HEK293 (cell line): ENCODE results near the gene GNAI2.

Source experiments
- CTCF ChIA-PET: fragments of 350-600 bp; formaldehyde crosslinking; extraction: SDS; loops from one replicate; lab custom pipeline; 2021; ENCODE audit warnings: antibody characterized with exemption; lab: Yijun Ruan, JAX
- POLR2A ChIA-PET: fragments of 300-600 bp; formaldehyde crosslinking; extraction: SDS; loops from one replicate; lab custom pipeline; 2020; ENCODE audit warnings: antibody characterized with exemption, inconsistent platforms; lab: Yijun Ruan, JAX
- H3K27ac ChIP-seq: fragments of 200-500 bp; sonication (Bioruptor generic); 2 replicates; pipeline ENCODE4 v1.5.1; 2014; ENCODE audit warnings: low read depth, low read length, control low read depth, inconsistent platforms; ENCODE audit errors: extremely low read depth
- H3K36me3 ChIP-seq, 2 experiments: fragments of 200-500 bp in 1 of 2; sonication (Bioruptor generic) in 1 of 2; 1 replicate in 1 of 2; 2 replicates in 1 of 2; pipeline ENCODE4 v1.5.1; 2014 to 2017; ENCODE audit warnings: inconsistent platforms in 2 of 2, low read length in 2 of 2; ENCODE audit not compliant: control insufficient read depth in 2 of 2, insufficient read depth in 1 of 2
- H3K4me1 ChIP-seq: fragments of 200-500 bp; sonication (Bioruptor generic); 2 replicates; pipeline ENCODE4 v1.5.1; 2014; ENCODE audit warnings: mild to moderate bottlenecking, low read length, inconsistent platforms; ENCODE audit not compliant: control insufficient read depth, insufficient read depth
- H3K4me3 ChIP-seq: 2 replicates; pipeline ENCODE4 v1.5.1; 2011; ENCODE audit warnings: low read depth, mild to moderate bottlenecking, control low read depth, low read length, moderate library complexity
- H3K9me3 ChIP-seq: fragments of 200-500 bp; sonication (Bioruptor generic); 2 replicates; pipeline ENCODE4 v1.5.1; 2014; ENCODE audit warnings: low read depth, low read length, inconsistent platforms; ENCODE audit not compliant: control insufficient read depth, insufficient read depth
- SCRT1 ChIP-seq: fragments of 450-650 bp; formaldehyde crosslinking; IDR thresholded peaks from 2 replicates; pipeline ENCODE4 v1.5.1; 2016; ENCODE audit warnings: missing biosample characterization, missing genetic modification characterization, borderline replicate concordance
- SCRT2 ChIP-seq: fragments of 450-650 bp; formaldehyde crosslinking; IDR thresholded peaks from 2 replicates; pipeline ENCODE4 v1.5.1; 2016; ENCODE audit warnings: missing biosample characterization, missing genetic modification characterization
- SP2 ChIP-seq: fragments of 450-650 bp; formaldehyde crosslinking; IDR thresholded peaks from 2 replicates; pipeline ENCODE4 v1.5.1; 2016; ENCODE audit warnings: missing biosample characterization, missing genetic modification characterization
- ZBTB11 ChIP-seq: fragments of 450-650 bp; formaldehyde crosslinking; conservative IDR thresholded peaks from 2 replicates; pipeline ENCODE4 v1.5.1; 2016; ENCODE audit warnings: low read depth, missing biosample characterization, missing genetic modification characterization
- ZBTB17 ChIP-seq: fragments of 450-650 bp; formaldehyde crosslinking; IDR thresholded peaks from 2 replicates; pipeline ENCODE4 v1.5.1; 2016; ENCODE audit warnings: missing biosample characterization, missing genetic modification characterization
- ZBTB20 ChIP-seq: fragments of 450-650 bp; formaldehyde crosslinking; IDR thresholded peaks from 2 replicates; pipeline ENCODE4 v1.5.1; 2016; ENCODE audit warnings: missing biosample characterization, missing genetic modification characterization
- ZNF518A ChIP-seq: fragments of 450-650 bp; formaldehyde crosslinking; conservative IDR thresholded peaks from 2 replicates; pipeline ENCODE4 v1.5.1; 2016; ENCODE audit warnings: low read depth, missing biosample characterization, missing genetic modification characterization
- ZNF654 ChIP-seq: fragments of 450-650 bp; formaldehyde crosslinking; IDR thresholded peaks from 2 replicates; pipeline ENCODE4 v1.5.1; 2016; ENCODE audit warnings: low read depth, missing biosample characterization, missing genetic modification characterization
- ZNF843 ChIP-seq: fragments of 450-650 bp; formaldehyde crosslinking; IDR thresholded peaks from 2 replicates; pipeline ENCODE4 v1.5.1; 2016; ENCODE audit warnings: missing biosample characterization, missing genetic modification characterization
- TF ChIP-seq, protein P1 (sequence below): fragments of 450-650 bp; formaldehyde crosslinking; IDR thresholded peaks from 2 replicates; pipeline ENCODE4 v1.5.1; 2016; ENCODE audit warnings: missing biosample characterization, missing genetic modification characterization
- TF ChIP-seq, protein P2 (sequence below): fragments of 450-650 bp; formaldehyde crosslinking; IDR thresholded peaks from 2 replicates; pipeline ENCODE4 v1.5.1; 2016; ENCODE audit warnings: missing biosample characterization, missing genetic modification characterization

The GNAI2 gene

DNA sequence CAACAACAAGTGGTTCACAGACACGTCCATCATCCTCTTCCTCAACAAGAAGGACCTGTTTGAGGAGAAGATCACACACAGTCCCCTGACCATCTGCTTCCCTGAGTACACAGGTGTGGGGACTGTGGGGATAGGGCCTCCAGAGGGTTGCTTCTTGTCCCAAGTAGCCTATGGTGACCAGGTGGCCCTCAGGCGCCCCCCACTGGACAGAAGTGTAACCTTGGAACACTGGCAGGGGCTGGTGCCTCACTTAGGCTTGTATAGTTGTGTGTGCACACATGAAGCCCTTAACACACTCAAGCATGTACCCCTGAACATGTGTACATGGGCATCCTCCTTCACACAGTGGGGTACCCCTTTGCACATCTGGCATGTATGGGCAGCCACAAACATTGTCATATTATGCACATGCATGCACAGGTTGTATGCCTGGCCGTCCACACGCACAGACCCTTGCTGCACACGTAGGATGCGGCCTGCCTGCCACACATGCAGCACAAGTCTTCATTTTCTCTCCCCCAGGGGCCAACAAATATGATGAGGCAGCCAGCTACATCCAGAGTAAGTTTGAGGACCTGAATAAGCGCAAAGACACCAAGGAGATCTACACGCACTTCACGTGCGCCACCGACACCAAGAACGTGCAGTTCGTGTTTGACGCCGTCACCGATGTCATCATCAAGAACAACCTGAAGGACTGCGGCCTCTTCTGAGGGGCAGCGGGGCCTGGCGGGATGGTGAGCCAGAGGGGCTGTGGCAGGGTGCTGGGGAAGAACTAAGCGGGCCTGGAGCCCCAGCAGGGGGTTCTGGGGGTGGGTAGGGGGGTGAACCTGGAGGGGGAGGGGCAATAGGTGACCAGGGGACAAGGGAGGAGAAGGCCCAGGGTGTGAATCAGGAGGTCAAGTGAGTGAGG is 21.2 kb downstream of the GNAI2 start:
- CTCF ChIA-PET: interaction anchor here (0.6 to 2.5 kb wide), 7 partner anchors 10 to 1074 kb away, joined by 3 to 20 read pairs (median 3); no protein-coding TSS in a partner anchor

GRCh38 chr3:50258029-50258680 is 22.2 kb downstream of the GNAI2 start:
- Histone ChIP-seq H3K27ac (no peak overlapping the region), H3K4me3 (no peak overlapping the region), H3K9me3 (no peaks in the 10 kb centered on the region)
- ChIA-PET CTCF (interaction anchor here (0.8 to 3.9 kb wide), 3 partner anchors 11 to 68 kb away, joined by 3 to 49 read pairs (median 3); no protein-coding TSS in a partner anchor), POLR2A (interaction anchor here (0.6 kb wide), 2 partner anchors 22 to 41 kb away, joined by 4 read pairs; no protein-coding TSS in a partner anchor)
- TF ChIP-seq SP2 (tag by site-specific recombination) (0 out of 2 replicates have a peak, but pooled peaks have one; percentile 12), ZBTB11 (tag by site-specific recombination) (no peak), ZNF518A (tag by site-specific recombination) (no peak), ZBTB20 (tag by site-specific recombination) (0 out of 2 replicates have a peak, but pooled peaks have one; percentile 35)
- TF ChIP-seq, protein P1, sequence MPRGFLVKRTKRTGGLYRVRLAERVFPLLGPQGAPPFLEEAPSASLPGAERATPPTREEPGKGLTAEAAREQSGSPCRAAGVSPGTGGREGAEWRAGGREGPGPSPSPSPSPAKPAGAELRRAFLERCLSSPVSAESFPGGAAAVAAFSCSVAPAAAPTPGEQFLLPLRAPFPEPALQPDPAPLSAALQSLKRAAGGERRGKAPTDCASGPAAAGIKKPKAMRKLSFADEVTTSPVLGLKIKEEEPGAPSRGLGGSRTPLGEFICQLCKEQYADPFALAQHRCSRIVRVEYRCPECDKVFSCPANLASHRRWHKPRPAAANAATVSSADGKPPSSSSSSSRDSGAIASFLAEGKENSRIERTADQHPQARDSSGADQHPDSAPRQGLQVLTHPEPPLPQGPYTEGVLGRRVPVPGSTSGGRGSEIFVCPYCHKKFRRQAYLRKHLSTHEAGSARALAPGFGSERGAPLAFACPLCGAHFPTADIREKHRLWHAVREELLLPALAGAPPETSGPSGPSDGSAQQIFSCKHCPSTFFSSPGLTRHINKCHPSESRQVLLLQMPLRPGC (tag by site-specific recombination): no peak
- TF ChIP-seq, all 188 proteins: peak for 2
- Histone ChIP-seq H3K36me3 (peaks cover 5 to 32% of the 10 kb centered on the region in 2 experiments), H3K4me1 (no peaks in the 10 kb centered on the region; the same call in 1 of the 2 replicates)

More for the DNA sequence above, 21.2 kb downstream of the GNAI2 start:
- Histone ChIP-seq H3K4me3 (no peak overlapping the region), H3K9me3 (no peaks in the 10 kb centered on the region), H3K27ac (no peak overlapping the region), H3K4me1 (no peaks in the 10 kb centered on the region; the same call in 1 of the 2 replicates), H3K36me3 (peaks cover 5 to 39% of the 10 kb centered on the region in 2 experiments)
- TF ChIP-seq ZNF654 (tag by site-specific recombination) (peak; percentile 34), ZBTB17 (tag by site-specific recombination) (no peak), SCRT2 (tag by site-specific recombination) (peak; percentile 80), SCRT1 (0 out of 2 replicates have a peak, but pooled peaks have one; percentile 36), ZNF843 (tag by site-specific recombination) (no peak), ZBTB20 (tag by site-specific recombination) (0 out of 2 replicates have a peak, but pooled peaks have one; percentile 31)
- TF ChIP-seq, protein P2, sequence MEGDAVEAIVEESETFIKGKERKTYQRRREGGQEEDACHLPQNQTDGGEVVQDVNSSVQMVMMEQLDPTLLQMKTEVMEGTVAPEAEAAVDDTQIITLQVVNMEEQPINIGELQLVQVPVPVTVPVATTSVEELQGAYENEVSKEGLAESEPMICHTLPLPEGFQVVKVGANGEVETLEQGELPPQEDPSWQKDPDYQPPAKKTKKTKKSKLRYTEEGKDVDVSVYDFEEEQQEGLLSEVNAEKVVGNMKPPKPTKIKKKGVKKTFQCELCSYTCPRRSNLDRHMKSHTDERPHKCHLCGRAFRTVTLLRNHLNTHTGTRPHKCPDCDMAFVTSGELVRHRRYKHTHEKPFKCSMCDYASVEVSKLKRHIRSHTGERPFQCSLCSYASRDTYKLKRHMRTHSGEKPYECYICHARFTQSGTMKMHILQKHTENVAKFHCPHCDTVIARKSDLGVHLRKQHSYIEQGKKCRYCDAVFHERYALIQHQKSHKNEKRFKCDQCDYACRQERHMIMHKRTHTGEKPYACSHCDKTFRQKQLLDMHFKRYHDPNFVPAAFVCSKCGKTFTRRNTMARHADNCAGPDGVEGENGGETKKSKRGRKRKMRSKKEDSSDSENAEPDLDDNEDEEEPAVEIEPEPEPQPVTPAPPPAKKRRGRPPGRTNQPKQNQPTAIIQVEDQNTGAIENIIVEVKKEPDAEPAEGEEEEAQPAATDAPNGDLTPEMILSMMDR (tag by site-specific recombination): peak; percentile 49; the same call in 1 of the 2 replicates
- POLR2A ChIA-PET: no interaction called here
